GM23248 (cell line): ENCODE results near the gene NT5DC1. TPM values are rescaled to one million over a fixed set of nuclear protein-coding genes. Genes with fewer than 3 reads are reported as not detected.

Experiments used
- DNase-seq: peaks from one replicate; pipeline ENCODE4 v3.0.0-alpha.2; 2015
- H2AFZ ChIP-seq: fragments of 200-600 bp; sonication (generic); 2 replicates; pipeline ENCODE4 v1.6.1; 2016; ENCODE audit warnings: antibody characterized with exemption
- H3F3A ChIP-seq: fragments of 200-600 bp; sonication (generic); 2 replicates; pipeline ENCODE4 v1.6.1; 2016; ENCODE audit warnings: mild to moderate bottlenecking, antibody characterized with exemption, mixed run types; ENCODE audit not compliant: insufficient read depth
- H3K27ac ChIP-seq: fragments of 200-600 bp; sonication (generic); 2 replicates; pipeline ENCODE4 v1.5.1; 2016; ENCODE audit warnings: mild to moderate bottlenecking
- H3K27me3 ChIP-seq: fragments of 200-600 bp; sonication (generic); replicated peaks from 2 replicates; pipeline ENCODE4 v1.6.1; 2016; ENCODE audit warnings: mild to moderate bottlenecking; ENCODE audit not compliant: insufficient read depth
- H3K36me3 ChIP-seq: fragments of 200-600 bp; sonication (generic); 2 replicates; pipeline ENCODE4 v1.6.1; 2016; ENCODE audit warnings: low read depth, mild to moderate bottlenecking
- H3K4me1 ChIP-seq: fragments of 200-600 bp; sonication (generic); 2 replicates; pipeline ENCODE4 v1.6.1; 2016; ENCODE audit warnings: mild to moderate bottlenecking; ENCODE audit not compliant: insufficient read depth
- H3K4me2 ChIP-seq: fragments of 200-600 bp; sonication (generic); one replicate; pipeline ENCODE4 v1.6.1; 2016; ENCODE audit warnings: mild to moderate bottlenecking; ENCODE audit not compliant: unreplicated experiment
- H3K4me3 ChIP-seq: fragments of 200-600 bp; sonication (generic); 2 replicates; pipeline ENCODE4 v1.5.1; 2016; ENCODE audit warnings: mild to moderate bottlenecking
- H3K79me2 ChIP-seq: fragments of 200-600 bp; sonication (generic); 2 replicates; pipeline ENCODE4 v1.6.1; 2016; ENCODE audit warnings: mild to moderate bottlenecking; ENCODE audit not compliant: insufficient read depth
- H3K9ac ChIP-seq: fragments of 200-600 bp; sonication (generic); 2 replicates; pipeline ENCODE4 v1.6.1; 2016; ENCODE audit warnings: mild to moderate bottlenecking
- H3K9me2 ChIP-seq: fragments of 200-600 bp; sonication (generic); 2 replicates; pipeline ENCODE4 v1.6.1; 2016; ENCODE audit warnings: mixed run types, mild to moderate bottlenecking, moderate library complexity; ENCODE audit not compliant: insufficient read depth
- H3K9me3 ChIP-seq: fragments of 200-600 bp; sonication (generic); one replicate; pipeline ENCODE4 v1.6.1; 2017; ENCODE audit warnings: low read depth
- H4K20me1 ChIP-seq: fragments of 200-600 bp; sonication (generic); 2 replicates; pipeline ENCODE4 v1.6.0; 2016; ENCODE audit not compliant: insufficient read depth
- EZH2 ChIP-seq: fragments of 200-600 bp; sonication (generic); IDR thresholded peaks from 2 replicates; pipeline ENCODE4 v1.6.1; 2018; ENCODE audit warnings: antibody characterized with exemption, mild to moderate bottlenecking; ENCODE audit not compliant: insufficient read depth, poor library complexity, severe bottlenecking
- EZH2phosphoT487 ChIP-seq: fragments of 200-600 bp; sonication (generic); IDR thresholded peaks from 2 replicates; pipeline ENCODE4 v1.6.1; 2018; ENCODE audit warnings: antibody characterized with exemption, moderate library complexity, mild to moderate bottlenecking, low read depth; ENCODE audit not compliant: insufficient read depth
- WGBS, 2 experiments: methylation state at CpG; one replicate each; pipeline ENCODE4 v1.1.6; 2015 to 2017; ENCODE audit warnings: low lambda C conversion rate in 2 of 2, low coverage in 1 of 2; ENCODE audit errors: missing lambda C conversion rate in 2 of 2; 5-methylcytosine and 5-hydroxymethylcytosine counted together
- in situ Hi-C: fragments of 300-500 bp; cut with MboI; formaldehyde crosslinking; loops from 2 replicates; pipeline ENCODE4 v1.15.0; 2020
- polyA plus RNA-seq: library from polyadenylated mRNA; unstranded; fragments of >200 nt; fragmentation: Nextera tagmentation; extraction: Ambion mirVana; gene quantifications from 2 replicates; pipeline ENCODE4 v1.2.1, GENCODE V29; 2016
- total RNA-seq: library from RNA; depleted of rRNA; stranded (reverse); fragments of >200 nt; shearing (Covaris generic); gene quantifications from 2 replicates; pipeline ENCODE4 v1.2.3, GENCODE V29; 2014

The NT5DC1 gene
- total and polyA plus RNA-seq, 2 experiments from 2014 or later = 3.4 to 15.4 TPM

DNA sequence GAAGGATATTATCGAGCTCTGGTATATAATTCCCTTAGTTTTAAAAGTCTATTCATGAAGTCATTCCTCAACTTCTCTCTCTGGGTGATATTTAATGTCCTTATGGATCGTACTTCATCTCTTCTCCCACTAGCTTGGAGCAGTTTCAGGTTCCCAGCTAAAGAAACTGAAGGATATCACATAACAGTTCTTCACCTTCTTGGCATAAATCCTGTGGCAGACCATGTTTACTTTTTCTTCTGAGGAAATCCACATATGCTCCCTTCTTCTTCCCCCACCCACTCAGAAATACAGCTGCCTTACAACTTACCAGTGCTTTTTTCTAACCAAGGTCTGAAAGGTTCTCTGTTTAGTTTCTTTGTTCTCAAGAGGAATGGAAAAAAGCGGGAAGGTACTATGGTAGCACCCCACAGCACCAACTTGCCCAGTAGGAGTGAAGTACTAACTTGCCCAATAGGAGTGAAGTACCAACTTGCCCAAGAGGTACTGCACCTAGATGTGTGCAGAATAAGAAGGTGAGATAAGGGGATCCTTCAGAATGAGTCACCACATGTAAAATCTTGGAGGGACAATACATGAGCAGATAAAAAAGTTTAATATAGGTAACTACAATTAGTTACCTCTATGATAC, 100.1 kb downstream of the NT5DC1 start:
- Histone ChIP-seq H3K27ac (no peak overlapping the region), H3K4me3 (no peak overlapping the region), H3K36me3 (no peaks in the 10 kb centered on the region), H3K9me2 (no peaks in the 10 kb centered on the region), H3K79me2 (no peaks in the 10 kb centered on the region), H4K20me1 (no peaks in the 10 kb centered on the region), H3K9ac (no peak overlapping the region), H3K4me1 (peaks cover 4% of the 10 kb centered on the region), H3K9me3 (no peaks in the 10 kb centered on the region), H3F3A (peaks cover 5% of the 10 kb centered on the region; the same call in 1 of the 2 replicates), H2AFZ (no peak overlapping the region), H3K27me3 (no peaks in the 10 kb centered on the region), H3K4me2 (no peak overlapping the region)
- 96 to 97% methylated on average over 3 of the region's 3 CpGs for WGBS, 2 experiments
- in situ Hi-C loops = no loop called here
- TF ChIP-seq EZH2 (no peak), EZH2phosphoT487 (no peak)
- DNase-seq = no peak

DNA sequence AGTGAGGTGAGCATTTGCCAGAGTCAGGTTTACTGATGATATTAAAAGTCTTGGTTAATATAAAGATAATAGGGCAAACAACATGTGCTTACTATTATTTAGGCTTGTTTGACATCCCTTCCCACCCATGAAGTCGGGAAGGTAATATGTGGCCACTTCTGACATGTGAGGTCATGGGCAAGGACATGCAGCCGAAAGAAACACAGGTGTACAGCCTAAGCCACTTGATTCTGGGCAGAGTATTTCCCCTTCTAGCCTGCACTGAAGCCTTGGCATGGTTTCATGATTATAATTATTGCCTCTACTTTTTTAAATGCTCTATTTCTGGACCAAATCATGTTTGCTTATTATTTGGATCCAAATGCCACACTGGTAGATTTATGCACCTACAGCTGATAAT, 100.9 kb downstream of the NT5DC1 start:
- TF ChIP-seq EZH2phosphoT487 (no peak), EZH2 (no peak)
- H3K4me2 ChIP-seq = no peak overlapping the region
- H3K27me3 ChIP-seq = no peaks in the 10 kb centered on the region
- WGBS, 2 experiments = 86 to 87% methylated on average over 2 of the region's 2 CpGs
- no peak for DNase-seq
- H3K9me2 ChIP-seq = no peaks in the 10 kb centered on the region
- no peak overlapping the region for H3K9ac ChIP-seq
- no peaks in the 10 kb centered on the region for H3K36me3 ChIP-seq
- H3K79me2 ChIP-seq = no peaks in the 10 kb centered on the region
- no peak overlapping the region for H2AFZ ChIP-seq
- no peaks in the 10 kb centered on the region for H4K20me1 ChIP-seq
- peaks cover 12% of the 10 kb centered on the region for H3K4me1 ChIP-seq
- no peak overlapping the region for H3K27ac ChIP-seq
- peaks cover 13% of the 10 kb centered on the region for H3F3A ChIP-seq
- in situ Hi-C loops = no loop called here
- H3K9me3 ChIP-seq = no peaks in the 10 kb centered on the region
- H3K4me3 ChIP-seq = no peak overlapping the region

GRCh38 chr6:116205281-116205680, 104.6 kb downstream of the NT5DC1 start:
- DNase-seq = no peak
- no peak overlapping the region for H3K9ac ChIP-seq
- no peaks in the 10 kb centered on the region for H3K9me3 ChIP-seq
- H3K79me2 ChIP-seq = no peaks in the 10 kb centered on the region
- no peaks in the 10 kb centered on the region for H4K20me1 ChIP-seq
- H3K27ac ChIP-seq = no peak overlapping the region
- WGBS, 2 experiments = 75 to 81% methylated on average over 2 of the region's 2 CpGs
- H3K27me3 ChIP-seq = no peaks in the 10 kb centered on the region
- no peaks in the 10 kb centered on the region for H3K9me2 ChIP-seq
- no peak overlapping the region for H3K4me3 ChIP-seq
- TF ChIP-seq EZH2phosphoT487 = no peak
- TF ChIP-seq EZH2 = no peak
- peaks cover 22% of the 10 kb centered on the region for H3K4me1 ChIP-seq
- no peak overlapping the region for H2AFZ ChIP-seq
- no peak overlapping the region for H3K4me2 ChIP-seq
- H3K36me3 ChIP-seq = no peaks in the 10 kb centered on the region
- H3F3A ChIP-seq = peaks cover 17% of the 10 kb centered on the region
- in situ Hi-C loops = no loop called here

- Histone ChIP-seq H3K4me1 (peaks cover 33% of the 10 kb centered on the region), H3F3A (peaks cover 25% of the 10 kb centered on the region), H4K20me1 (no peaks in the 10 kb centered on the region), H3K9me2 (no peaks in the 10 kb centered on the region), H3K36me3 (no peaks in the 10 kb centered on the region), H3K9me3 (no peaks in the 10 kb centered on the region), H2AFZ (no peak overlapping the region), H3K4me3 (no peak overlapping the region), H3K4me2 (no peak overlapping the region), H3K9ac (no peak overlapping the region), H3K27ac (no peak overlapping the region), H3K27me3 (no peaks in the 10 kb centered on the region), H3K79me2 (no peaks in the 10 kb centered on the region)
- DNase-seq = peak; percentile 73
- 93 to 100% methylated on average over 1 of the region's 1 CpG for WGBS, 2 experiments
- TF ChIP-seq EZH2 (no peak), EZH2phosphoT487 (no peak)
- in situ Hi-C loops = no loop called here
Measured at GRCh38 chr6:116206231-116206903, 105.7 kb downstream of the NT5DC1 start.
